HG03575 (cell line): Measurements from ENCODE around the gene TRIM46.
"Not testable (repeated sequence)": the region's sequence is repeated elsewhere in the genome, so short reads cannot be mapped to it uniquely, and the experiment has no call there.

Source experiments
- ATAC-seq: cut with Tn5 transposase; IDR thresholded peaks from one replicate; pipeline ENCODE4 v1.9.1; 2021; ENCODE audit not compliant: unreplicated experiment, insufficient number of reproducible peaks, low FRiP score; ENCODE audit errors: extremely low read depth

Gene TRIM46

DNA sequence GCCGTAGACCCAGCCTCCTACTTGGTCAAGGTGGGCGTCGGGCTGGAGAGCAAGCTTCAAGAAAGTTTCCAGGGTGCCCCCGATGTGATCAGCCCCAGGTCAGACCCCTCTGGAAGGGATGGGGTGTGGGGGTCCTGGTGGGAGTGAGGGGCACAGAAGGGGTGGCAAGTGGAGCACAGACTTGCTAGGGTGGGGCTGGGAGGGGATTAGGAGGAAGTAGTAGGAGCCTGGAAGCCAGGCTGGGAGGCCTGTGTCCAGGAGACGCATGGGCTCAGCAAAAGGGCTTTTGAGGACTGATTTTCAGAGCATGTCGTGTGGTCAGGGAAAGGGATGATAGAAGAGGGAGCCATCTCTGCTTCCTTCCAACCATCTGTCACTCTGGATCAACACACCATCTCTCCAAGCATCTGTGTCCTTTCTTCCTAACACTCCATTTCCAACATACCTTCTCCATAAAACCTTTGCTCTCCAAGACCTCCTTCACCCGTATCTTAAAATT is 8.5 kb downstream of the TRIM46 start:
- no peak for ATAC-seq

DNA sequence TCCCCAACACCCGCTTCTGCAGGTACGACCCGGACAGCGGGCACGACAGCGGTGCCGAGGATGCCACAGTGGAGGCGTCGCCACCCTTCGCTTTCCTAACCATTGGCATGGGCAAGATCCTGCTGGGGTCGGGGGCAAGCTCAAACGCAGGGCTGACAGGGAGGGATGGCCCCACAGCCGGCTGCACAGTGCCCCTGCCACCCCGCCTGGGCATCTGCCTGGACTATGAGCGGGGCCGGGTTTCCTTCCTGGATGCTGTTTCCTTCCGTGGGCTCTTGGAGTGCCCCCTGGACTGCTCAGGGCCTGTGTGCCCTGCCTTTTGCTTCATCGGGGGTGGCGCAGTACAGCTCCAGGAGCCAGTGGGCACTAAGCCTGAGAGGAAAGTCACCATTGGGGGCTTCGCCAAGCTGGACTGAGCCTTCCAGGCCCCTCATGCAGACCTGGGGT is 10.1 kb downstream of the TRIM46 start:
- no peak for ATAC-seq

DNA sequence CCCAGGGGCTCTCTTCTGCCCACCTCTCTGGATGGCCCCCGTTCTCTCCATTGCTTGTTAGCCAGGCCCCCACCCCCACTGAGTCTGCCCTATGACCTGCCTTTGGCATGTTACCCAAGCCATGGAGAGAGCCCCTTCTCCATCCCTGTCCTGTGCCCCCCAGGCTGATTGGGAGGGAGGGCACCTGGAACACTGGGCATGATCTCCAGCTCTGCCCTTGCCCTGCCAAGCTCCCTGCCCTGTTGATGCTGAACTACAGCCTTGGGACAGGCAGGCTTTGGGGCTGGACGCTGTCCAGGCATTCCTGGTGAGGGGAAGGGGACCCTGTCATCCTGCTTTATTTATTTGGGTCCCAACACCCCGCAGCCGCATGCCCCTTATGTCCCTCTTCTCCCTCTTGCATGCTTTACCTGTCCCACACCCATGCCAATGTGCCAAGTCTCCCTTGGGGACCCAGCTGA is 10.7 kb downstream of the TRIM46 start:
- ATAC-seq: no peak

DNA sequence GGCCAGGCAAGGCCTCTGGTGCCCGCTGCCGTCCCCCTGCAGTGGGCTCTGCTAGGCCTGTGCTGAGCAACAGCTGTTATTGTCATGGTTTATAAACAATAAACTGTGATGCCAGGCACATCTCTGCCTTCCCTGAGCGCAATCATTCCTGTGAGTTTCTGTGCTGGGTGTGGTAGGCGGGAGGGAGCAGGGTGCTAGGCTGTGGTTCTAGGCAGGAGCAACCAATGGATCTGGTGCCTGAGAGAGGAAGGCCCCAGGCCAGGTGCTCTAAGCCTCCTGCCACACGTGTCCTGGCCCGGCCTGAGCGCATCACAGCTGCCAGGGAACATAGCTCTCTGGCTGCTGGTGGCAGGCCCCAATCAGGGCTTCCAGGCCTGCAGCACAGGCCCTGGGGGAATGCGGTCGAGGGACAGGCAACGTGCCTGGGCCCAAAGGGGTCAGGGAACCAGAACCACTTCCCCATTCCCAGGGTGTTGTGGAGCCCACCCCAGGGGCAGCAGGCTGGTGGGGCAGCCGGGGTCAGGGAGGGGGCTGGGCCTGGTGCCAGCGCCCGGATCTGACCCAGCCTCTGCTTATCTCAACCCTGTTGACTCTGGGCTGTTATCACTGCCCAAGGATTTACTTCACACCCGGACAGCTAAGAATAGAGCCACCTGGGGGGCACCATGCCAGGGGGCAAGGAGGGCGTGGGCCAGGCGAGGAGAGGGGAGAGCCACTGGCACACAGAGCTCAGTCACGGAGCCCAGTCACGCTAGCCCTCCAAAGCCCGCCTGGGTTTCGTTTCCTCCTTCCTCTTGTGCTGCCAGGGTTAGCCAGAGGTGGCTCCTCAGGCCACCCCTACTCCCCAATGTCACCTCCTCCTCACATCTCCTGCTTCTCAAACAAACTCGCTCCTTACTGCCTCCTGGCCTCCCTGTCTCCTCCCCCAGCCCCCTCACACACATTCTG is 11.5 kb downstream of the TRIM46 start:
- no peak for ATAC-seq

DNA sequence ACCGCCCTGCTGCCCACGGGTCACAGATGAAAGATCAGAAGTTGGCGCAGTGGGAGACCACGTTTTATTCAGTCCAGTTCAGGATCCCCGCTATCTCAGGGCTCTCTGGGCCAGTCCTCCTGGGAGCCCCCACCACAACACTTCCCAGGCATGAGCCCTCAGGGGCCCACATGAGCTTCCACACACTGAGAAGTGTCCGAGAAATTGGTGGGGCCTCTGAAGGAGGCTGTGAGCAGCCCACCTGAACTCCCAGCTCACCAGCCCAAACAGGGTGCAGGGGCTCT is 12.1 kb downstream of the TRIM46 start:
- ATAC-seq: no peak

DNA sequence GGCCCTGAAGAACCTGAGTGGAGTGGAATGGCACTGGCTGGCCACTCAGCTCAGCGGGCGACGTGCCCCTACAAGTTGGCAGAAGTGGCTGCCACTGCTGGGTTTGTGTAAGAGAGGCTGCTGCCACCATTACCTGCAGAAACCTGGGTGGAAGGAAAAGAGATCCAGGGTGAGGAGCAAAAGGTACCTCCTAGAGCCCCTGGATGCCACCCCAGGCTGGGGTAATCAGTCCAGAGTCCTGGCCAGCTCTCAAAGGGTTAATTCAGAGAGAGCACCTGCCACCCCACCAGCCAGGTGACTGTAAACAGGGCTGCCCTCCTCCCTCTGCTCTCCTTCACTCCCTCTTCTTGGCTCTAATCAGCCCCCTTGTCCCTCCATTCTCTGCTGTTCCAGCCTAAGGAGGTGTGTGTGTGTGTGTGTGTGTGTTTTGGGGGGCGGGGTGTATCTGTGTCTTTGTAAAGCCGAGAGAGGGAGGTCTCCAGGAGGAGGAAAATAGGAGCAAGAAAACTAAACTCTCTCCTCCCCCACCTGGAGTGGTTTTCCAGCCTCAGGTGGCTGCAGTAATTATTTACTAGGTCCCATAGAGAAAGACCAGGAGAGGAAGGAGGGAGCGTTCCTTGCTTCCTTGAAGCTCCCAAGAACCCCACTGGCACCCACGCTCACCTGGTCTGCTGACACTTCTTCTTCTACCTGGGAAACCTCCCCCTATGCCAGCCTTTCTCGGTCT is 12.6 kb downstream of the TRIM46 start:
- ATAC-seq: no peak

DNA sequence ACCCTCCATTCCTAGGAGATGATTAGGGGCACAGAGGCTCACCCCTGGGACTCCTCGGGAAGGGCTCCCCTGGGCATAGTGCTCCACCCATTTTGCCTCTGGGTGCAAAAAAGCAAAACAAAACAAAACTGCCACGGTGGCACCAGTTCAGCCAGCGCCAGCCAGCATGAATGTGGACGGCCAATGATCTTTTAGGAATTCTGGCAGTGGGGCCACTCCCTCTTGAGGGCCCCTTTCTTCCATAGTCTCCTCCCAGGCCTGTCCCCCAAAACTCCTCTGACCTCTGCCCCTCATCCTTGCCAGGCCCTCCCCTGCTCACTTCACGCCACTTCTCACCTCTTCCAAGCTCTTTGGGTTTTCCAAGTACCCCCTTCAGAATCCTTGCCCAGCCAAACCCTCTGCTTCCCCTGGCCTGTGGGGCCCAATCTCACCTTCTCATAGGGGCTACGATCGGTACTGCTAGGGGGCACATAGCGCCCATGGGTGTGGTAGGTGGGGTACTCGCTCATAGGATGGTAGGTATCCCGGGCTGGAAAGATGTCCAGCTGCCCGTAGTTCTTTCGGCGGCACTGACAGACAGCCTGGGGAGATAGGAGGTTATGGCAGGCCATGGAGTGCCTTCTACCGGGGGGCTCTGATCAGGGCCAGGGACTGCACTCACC is 13.3 kb downstream of the TRIM46 start:
- no peak for ATAC-seq

DNA sequence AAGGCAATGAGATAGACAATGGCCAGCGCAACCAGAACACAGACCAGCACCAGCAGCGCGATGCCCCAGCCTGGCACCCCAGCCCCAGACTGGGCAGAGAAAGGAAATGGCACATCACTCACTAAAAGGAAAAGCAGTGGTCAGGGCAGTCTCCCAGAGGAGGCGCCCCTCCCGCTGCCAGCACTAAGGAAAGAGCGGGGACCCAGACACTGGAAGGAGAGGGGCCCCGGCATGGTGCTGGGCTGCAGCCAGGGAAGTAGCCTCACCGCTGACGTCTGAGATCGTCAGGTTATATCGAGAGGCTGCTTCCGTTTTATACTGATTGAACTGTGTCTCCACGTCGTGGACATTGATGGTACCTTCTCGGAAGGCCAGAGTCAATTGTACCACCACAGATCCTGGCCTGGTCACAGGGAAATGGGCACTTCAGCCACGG is 13.8 kb downstream of the TRIM46 start:
- no peak for ATAC-seq

DNA sequence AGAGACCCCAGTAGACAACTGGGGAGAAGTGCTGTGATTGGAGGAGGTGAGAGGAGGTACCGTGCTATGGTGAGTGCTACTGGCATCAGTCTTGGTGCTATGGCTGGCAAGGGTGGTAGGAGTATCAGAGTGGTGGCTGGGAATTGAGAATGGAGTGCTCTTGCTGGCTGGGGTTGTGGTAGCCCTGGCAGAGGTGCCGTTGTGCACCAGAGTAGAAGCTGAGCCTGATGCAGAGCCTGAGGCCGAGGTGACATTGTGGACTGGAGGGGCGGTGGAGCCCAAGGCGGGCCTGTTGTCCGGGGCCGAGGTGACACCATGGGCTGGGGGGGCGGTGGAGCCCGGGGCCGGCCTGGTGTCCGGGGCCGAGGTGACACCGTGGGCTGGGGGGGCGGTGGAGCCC is 14.6 kb downstream of the TRIM46 start:
- ATAC-seq: no peak

DNA sequence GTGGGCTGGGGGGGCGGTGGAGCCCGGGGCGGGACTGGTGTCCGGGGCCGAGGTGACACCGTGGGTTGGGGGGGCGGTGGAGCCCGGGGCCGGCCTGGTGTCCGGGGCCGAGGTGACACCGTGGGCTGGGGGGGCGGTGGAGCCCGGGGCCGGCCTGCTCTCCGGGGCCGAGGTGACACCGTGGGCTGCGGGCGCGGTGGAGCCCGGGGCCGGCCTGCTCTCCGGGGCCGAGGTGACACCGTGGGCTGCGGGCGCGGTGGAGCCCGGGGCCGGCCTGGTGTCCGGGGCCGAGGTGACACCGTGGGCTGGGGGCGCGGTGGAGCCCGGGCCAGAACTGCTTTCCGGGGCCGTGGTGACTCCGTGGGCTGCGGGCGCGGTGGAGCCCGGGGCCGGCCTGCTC is 16.3 kb downstream of the TRIM46 start:
- not testable (repeated sequence) for ATAC-seq

DNA sequence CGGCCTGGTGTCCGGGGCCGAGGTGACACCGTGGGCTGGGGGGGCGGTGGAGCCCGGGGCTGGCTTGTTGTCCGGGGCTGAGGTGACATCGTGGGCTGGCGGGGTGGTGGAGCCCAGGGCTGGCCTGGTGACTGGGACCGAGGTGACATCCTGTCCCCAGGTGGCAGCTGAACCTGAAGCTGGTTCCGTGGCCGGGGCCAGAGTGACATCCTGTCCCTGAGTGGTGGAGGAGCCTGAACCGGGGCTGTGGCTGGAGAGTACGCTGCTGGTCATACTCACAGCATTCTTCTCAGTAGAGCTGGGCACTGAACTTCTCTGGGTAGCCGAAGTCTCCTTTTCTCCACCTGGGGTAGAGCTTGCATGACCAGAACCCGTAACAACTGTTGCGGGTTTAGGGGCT is 18.3 kb downstream of the TRIM46 start:
- ATAC-seq: no peak

DNA sequence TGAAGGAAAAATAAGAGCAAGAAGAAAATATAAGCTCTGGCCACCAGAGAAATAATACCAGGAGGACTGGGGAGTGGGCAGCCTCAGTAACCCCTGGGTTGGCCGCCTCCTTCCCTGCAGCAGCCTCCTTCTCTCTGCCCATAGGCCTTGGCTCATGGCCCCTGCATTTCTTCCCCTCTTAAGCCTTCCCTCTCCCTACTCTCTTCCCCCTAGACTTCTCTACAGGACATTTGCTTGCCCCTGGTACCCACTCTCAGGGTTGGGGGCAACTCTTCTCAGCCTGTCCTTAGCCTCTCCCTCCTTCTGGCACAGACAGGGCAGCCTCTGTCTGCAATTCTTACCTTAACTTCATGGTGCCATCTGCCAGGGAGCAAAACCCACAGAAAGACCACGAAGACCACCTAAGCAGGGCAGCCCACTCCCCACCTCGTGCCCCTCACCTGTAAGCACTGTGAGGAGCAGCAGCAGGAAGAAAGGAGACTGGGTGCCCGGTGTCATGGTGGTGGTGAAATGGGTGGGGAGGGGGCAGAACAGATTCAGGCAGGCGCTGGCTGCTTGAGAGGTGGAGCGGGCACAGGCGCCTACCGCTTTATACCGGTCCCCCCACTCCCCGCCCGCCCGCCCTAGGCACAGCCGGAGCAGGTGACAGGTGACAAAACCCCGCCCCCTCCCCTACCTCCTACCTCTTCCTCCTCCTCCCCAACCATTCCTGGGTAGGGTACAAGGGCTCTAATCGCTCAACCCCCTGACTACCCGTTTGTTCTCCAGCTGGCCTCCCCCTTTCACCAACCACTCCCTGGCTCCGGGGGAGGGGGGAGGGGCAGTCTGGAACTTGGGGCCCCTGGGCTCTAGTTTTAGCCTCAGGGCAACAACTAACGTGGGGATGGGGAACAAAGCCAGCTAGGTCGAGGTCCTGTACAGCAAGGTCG is 19.0 kb downstream of the TRIM46 start:
- ATAC-seq: no peak

DNA sequence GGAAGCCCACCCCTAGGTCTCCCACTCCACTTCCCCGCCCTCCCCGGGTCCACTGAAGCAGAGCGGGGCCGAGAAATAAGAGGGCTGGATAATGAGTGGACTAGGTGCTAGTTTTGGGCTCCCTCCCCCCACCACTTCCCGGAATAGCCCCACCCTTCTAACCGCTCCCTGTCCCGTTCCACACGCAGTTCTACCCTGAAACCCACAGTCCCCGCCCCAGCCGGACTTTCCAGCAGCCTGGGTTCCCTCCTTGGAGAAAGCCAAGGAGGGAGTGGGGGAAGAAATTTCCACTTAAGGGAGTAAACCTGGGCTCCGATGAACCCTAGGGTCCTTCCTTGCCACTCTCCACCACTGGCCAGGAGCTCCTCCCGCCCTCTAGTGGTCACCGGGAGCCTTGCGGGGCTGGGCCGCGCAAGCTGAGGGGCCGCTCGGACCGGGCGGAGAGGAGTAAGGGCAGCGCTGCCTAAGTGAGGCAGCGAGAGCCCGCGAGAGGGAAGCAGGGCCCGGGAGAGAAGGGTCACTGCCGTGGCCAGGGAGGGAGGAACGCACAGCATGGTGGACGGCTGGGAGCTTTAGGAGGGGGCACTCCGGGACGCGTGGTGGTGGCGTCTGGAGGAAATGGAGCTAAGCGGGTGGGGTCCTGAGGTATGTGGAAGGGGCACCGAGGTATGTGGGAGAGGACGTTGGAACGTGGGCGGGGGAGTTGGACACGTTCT is 19.8 kb downstream of the TRIM46 start:
- ATAC-seq: no peak

DNA sequence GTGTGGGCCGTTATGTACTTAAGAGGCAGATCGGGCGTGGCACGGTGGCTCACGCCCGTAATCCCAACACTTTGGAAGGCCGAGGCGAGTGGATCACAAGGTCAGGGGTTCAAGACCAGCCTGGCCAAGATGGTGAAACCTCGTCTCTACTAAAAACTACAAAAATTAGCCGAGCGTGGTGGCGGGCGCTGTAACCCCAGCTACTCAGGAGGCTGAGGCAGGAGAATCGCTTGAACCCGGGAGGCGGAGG is 20.3 kb downstream of the TRIM46 start:
- ATAC-seq: not testable (repeated sequence)

DNA sequence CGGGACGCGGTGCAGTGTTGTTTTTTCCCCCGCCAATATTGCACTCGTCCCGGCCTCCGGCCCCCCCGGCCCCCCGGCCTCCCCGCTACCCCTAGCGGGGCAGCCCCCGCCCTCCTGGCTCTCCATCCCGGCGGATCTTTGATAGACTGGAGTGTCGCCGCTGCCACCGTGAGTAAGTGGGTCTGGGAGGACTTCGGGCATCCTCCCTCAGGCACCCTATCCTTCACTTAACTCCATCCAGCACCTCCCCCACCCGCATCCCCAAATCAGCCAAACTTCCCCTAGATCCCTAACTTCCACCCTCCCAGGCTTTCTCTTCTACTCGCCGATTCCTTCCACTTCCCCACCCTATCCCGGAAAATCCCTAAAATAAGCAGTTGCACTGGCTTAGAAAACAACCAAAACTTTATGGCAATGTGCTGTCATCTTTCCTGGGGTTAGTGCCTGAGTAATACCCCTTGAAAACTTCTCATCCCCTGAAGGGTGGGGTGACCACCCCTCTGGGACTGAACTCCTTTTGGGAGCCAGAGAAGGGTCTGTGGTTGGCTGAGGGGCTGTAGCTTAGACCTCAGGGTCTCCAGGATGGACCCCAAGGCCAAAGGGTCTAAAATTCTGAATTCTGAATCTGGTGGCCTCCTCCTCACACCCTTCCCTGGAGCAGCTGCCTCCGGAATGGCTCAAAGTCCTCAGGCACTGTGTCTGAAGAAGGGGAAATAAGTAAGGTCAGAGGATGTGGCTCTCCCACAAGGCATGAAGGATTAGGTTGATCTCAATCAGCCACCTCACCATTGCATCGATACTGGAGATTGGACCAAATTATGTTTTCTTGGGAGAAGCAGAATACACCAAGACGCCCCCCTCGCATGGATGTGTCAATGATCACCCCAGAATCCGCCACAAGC is 21.8 kb downstream of the TRIM46 start:
- no peak for ATAC-seq

DNA sequence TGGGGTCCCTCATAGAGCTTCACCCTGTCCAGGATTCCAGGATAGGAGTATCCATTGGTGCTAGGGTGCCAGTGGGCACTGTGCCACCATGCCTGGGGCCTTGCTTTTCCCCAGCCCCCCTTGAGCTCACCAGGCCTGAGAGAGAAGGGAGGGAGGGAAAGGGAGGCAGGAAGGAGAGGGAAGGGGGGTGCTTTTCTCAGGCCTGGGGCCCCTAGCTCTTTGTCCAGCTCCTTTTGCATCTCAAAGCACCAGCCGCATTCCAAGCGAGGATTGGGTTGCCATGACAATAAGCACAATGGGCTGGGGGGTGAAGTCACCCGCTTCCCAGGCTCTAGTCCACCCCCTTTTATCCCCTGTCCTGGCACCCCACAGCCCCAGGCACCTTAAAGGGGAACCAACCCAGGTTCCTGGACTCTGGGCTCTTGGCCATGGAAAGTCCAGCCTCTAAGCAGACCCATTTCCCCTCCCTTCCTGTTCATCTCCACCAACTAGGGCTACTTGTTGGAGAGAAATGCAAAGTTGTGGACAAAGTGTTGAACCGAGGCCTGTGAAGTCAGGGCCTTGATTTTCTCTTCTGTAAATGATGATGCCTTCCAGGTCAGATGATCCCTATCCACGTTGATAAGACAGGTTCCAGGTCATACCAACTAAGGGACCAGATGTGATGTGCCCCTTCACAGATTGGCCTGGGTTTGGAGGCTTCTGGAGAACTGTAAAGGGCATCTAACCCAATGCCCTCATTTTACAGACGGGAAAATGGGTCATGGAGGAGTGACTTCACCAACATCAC is 22.6 kb downstream of the TRIM46 start:
- no peak for ATAC-seq
